ENCODE data around the gene NBPF1.
"Not testable (repeated sequence)": the region's sequence is repeated elsewhere in the genome, so short reads cannot be mapped to it uniquely, and the experiment has no call there.

The NBPF1 gene

DNA sequence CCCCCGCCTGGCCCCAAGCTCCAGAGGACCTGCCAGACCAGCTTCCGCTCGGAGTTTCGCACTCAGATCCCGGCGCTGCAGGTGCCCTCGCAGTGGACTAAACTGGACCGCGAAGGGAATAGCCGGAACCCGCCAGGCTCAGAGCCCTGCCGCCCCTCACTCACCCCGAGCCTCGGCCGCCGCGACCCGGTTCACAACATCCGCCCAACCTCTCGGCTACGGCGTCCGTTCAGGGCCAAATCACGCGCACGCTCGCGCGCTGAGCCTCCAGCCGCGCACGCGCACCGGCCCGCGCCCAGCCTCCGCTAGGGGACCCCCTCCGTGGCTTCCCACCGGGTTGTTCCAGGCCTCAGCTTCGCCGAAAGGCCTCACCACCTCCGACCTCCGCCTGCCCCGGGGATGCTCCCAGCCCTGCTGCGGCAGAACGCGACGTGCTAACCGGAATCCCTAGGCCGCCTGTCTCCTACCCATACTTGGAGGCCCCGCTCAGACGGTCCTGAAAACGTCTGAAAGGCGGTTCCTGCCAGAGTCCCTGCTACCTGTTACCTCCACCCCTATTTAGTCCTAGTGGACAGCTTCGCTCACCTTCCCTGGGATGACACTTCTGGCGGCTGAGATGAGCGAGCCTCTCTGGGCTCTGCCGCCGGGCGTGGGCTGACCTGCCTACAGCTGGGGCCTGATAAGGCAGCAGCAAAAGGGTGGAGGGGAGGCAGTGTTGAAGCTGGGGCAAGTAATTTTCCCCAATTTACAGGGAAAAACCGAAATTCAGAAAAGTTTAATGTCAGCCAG lies 31.3 kb upstream of the NBPF1 start:
- TF ChIP-seq CTCF (IDR thresholded peaks at IDR 0.05; ENCODE audit: low read depth, low read length): peak; percentile 58
- H3K4me3 ChIP-seq (ENCODE audit: low read depth, low read length): peak overlapping the region; percentile 100

GRCh38 chr1:16644193-16644481 lies 30.8 kb upstream of the NBPF1 start:
- peak overlapping the region; percentile 100 for H3K4me3 ChIP-seq (ENCODE audit: low read depth, low read length)
- no peak for TF ChIP-seq CTCF (IDR thresholded peaks at IDR 0.05; ENCODE audit: low read depth, low read length)

- peak overlapping the region; percentile 100 for H3K4me3 ChIP-seq (ENCODE audit: low read depth, low read length)
Measured at GRCh38 chr1:16643476-16644192, 30.3 kb upstream of the NBPF1 start.

- not testable (repeated sequence) for H3K4me3 ChIP-seq (ENCODE audit: low read depth, low read length)
Measured at GRCh38 chr1:16643001-16643411, 29.6 kb upstream of the NBPF1 start.

DNA sequence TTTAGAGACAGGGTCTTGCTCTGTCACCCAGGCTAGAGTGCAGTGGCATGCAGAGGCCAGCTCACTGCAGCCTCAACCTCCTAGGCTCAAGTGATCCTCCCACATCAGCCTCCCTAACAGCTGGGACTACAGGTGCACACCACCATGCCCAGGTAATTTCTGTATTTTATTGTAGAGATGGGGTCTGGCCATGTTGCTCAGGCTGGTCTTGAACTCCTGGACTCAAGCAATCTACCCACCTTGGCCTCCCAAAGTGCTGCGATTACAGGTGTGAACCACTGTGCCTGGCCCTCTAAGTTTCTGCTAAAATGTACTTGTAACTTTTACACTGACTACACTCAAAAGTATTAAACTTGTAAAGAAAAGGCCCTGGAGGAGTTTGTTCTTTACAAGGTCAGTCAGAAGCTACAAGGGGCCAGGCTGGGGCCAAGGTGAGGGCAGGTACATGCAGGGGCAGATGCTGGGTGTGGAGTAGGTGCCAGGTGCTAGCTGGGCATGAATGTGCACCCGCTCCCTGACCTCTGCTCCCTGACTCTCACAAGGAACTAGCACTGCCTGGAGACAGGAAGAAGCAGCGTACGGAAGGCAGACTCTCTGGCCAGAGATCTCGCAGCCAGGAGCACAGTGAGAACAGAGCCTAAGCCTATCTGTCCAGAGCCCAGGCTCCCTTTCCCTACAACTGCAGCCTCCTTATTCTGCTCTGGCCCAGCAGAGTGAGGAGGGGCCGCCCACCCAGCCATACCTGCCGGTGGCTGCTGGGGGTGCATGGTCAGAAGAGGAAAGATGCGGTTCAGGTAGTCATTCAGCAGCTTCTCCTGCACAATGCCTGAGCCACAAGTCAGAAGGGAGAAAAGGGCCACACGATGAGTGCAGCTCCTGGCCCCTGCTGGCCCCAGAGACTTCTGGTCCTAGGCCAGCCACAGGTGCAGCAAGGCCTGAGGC lies 28.9 kb upstream of the NBPF1 start:
- H3K4me3 ChIP-seq (ENCODE audit: low read depth, low read length): not testable (repeated sequence)

GRCh38 chr1:16641159-16641975 lies 28.0 kb upstream of the NBPF1 start:
- H3K4me3 ChIP-seq (ENCODE audit: low read depth, low read length): not testable (repeated sequence)

GRCh38 chr1:16639091-16640031 lies 26.0 kb upstream of the NBPF1 start:
- H3K4me3 ChIP-seq (ENCODE audit: low read depth, low read length): not testable (repeated sequence)

DNA sequence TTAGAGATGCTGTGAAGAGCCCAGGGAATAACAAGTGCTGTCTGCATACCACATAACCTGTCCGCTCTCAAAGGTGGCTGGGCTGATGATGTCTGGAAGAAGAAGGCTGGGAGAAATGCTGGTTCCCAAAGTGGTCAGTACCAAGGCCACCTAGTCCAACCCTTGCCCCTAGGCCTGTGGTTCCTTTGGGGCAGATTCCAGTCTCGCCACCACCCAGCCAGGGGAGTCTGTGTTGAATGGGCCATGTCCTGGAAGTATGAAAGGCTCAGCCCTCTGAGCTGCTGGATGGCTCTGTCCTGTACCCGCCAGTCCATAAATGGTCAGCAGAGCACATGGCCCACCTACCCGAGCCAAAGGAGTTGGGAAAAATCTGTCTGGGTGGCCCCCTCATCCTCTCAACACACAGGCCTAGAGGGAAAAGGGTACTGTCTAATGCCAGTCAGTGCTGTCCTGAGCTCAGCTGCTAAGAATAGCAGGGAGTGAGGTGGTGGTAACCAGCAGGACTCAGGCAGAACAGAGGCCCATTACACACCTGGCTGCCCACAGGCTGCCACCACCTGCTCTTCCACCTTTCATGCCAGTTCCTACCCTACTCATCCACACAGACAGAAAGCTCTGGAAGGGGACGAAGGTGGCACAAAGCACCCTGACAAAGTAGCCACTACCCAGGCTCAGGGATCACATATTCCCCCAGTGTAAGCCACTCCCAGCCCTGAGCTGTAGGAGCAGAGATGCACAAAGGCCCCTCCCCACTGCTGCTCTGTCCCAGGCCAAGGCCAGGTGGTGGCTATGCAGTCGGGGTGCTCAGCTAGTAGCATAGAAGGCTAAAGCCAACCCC lies 24.8 kb upstream of the NBPF1 start:
- not testable (repeated sequence) for H3K4me3 ChIP-seq (ENCODE audit: low read depth, low read length)

DNA sequence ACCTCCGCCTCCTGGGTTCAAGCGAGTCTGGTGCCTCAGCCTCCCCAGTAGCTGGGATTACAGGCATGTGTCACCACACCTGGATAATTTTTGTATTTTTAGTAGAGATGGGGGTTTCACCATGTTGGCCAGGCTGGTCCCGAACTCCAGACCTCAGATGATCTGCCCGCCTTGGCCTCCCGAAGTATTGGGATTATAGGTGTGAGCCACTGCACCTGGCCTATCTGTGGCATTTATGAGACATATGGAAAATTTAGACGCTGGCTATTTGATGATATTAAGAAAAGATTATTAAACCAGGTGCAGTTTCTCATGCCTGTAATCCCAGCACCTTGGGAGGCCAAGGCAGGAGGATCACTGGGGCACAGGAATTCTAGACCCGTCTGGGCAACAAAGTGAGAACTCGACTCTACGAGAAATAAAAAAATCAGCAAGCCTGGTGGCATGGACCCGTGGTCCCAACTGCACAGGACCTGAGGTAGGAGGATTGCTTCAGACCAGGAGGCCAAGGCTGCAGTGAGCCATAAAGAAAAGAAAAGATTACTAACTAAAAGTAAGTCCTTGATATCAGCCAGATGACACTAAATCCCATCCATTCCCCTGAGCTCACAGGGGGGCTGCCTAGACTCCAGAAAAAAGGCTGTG lies 23.3 kb upstream of the NBPF1 start:
- H3K4me3 ChIP-seq (ENCODE audit: low read depth, low read length): not testable (repeated sequence)

DNA sequence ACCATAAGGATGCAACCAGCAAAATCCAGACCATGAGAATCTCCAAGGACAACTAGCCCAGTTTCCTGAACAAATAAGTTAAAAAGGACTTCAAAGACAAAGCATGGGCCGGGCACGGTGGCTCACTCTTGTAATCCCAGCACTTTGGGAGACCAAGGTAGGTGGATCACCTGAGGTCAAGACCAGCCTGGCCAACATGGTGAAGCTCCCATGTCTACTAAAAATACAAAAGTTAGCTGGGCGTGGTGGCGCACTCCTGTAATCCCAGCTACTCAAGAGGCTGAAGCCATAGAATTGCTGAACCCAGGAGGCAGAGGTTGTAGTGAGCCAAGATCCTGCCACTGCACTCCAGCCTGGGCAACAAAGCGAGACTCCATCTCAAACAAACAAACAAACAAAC lies 22.6 kb upstream of the NBPF1 start:
- not testable (repeated sequence) for H3K4me3 ChIP-seq (ENCODE audit: low read depth, low read length)

- H3K4me3 ChIP-seq (ENCODE audit: low read depth, low read length): not testable (repeated sequence)
Measured at GRCh38 chr1:16633540-16634282, 20.3 kb upstream of the NBPF1 start.

- H3K4me3 ChIP-seq (ENCODE audit: low read depth, low read length): not testable (repeated sequence)
Measured at GRCh38 chr1:16632044-16632850, 18.9 kb upstream of the NBPF1 start.
